Measurements from ENCODE around the gene LCP2. TPM values are rescaled to one million over a fixed set of nuclear protein-coding genes. Genes with fewer than 3 reads are reported as not detected.

LCP2 gene
- total and polyA plus RNA-seq, 2 of the 4 experiments (the other 2 are of a cell fraction) = not detected

DNA sequence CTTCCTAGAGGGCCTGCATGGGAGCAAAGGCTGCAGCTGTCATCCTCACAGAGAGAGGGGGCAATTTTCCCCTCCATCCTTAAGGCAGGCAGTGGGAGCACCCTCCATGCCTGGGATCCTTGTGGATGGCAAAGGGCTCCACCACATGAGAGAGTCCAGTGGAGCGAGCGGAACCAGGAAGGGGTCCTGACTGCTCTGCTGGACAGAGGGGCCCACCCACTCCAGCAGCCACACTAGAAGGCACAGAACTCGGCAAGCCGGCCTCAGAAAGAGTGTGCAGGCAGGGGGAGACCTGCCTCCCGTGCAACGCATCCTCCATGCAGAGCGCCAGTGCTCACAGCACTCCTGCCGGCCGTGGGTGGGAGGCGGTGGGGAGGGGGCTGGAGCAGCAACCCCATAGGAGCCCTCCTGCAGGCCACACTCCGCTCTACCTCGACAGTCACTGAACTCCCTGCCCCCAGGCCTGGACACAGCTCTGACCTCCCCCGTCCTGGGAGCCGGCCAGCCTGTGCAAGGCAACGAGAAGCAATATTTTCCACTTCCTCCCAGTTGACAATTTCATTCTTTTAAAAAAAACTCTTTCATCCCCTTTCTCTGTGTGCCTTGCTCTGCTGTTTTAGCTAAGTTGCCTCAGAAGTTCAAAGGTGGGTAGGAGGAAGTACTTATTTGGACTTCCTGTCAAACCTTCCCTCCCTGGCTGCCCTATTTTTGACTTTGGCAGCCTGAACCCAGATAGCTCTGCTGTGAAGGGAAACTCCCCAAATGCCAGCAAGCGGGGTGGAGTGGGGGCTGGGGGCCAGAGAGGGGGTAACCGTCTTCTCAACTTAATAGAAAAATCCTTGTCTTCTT is 5.3 kb upstream of the LCP2 start:
- no peak overlapping the region for H3K4me3 ChIP-seq (ENCODE audit: insufficient read depth, low read depth, low read length)
- no peaks in the 10 kb centered on the region for H3K36me3 ChIP-seq (ENCODE audit: control insufficient read depth, insufficient read depth, low read length)
- no peak overlapping the region for H3K14ac ChIP-seq (replicated peaks; ENCODE audit: low read depth, low read length)
- H3K4ac ChIP-seq (ENCODE audit: low read depth, low read length) = no peak overlapping the region
- POLR2A ChIA-PET (ENCODE audit: unreplicated experiment) = no interaction called here
- H3K18ac ChIP-seq (ENCODE audit: low read depth, low read length) = no peak overlapping the region
- H3K9ac ChIP-seq (ENCODE audit: low read depth, low read length) = no peak overlapping the region
- no peak overlapping the region for H2AK5ac ChIP-seq (ENCODE audit: low read depth, low read length)
- no peak for DNase-seq
- no peak overlapping the region for H4K8ac ChIP-seq (ENCODE audit: low read depth in 2 of 2, low read length in 2 of 2)
- no peaks in the 10 kb centered on the region for H3K79me1 ChIP-seq (ENCODE audit: low read depth in 1 of 2, low read length in 2 of 2)
- no peak overlapping the region for H2BK15ac ChIP-seq (ENCODE audit: low read depth, low read length)
- no peaks in the 10 kb centered on the region for H4K20me1 ChIP-seq (ENCODE audit: insufficient read depth, low read length)
- H2BK5ac ChIP-seq (ENCODE audit: low read depth, low read length, poor library complexity, severe bottlenecking) = no peak overlapping the region
- H2AK9ac ChIP-seq (replicated peaks; ENCODE audit: low read depth, low read length, poor library complexity) = no peak overlapping the region
- H2BK20ac ChIP-seq (ENCODE audit: low read depth, low read length) = no peak overlapping the region
- no peaks in the 10 kb centered on the region for H3K27me3 ChIP-seq (ENCODE audit: control insufficient read depth, insufficient read depth, low read length)
- no peak for ATAC-seq (ENCODE audit: low read depth)
- H3K27ac ChIP-seq (ENCODE audit: insufficient read depth, low read length) = no peak overlapping the region
- no peak overlapping the region for H3K23ac ChIP-seq (ENCODE audit: low read depth, low read length)
- dilution Hi-C loops (cut with HindIII; ENCODE audit: low sequenced_read_pairs, unreplicated experiment) = no loop called here
- 50% methylated on average over 2 of the region's 17 CpGs; no CpG with 5 or more reads in 1 of the 2 experiments for WGBS, 2 experiments (ENCODE audit: extremely low coverage in 2 of 2, insufficient read length in 1 of 2)
- H3K4me1 ChIP-seq (ENCODE audit: control insufficient read depth, insufficient read depth, low read length) = no peaks in the 10 kb centered on the region
- intact Hi-C loops (cut with micrococcal nuclease) = no loop called here
- CTCF ChIA-PET = no interaction called here
- no peak overlapping the region for H4K5ac ChIP-seq (ENCODE audit: low read depth, low read length)
- no peak overlapping the region for H3K4me2 ChIP-seq (ENCODE audit: low read depth, low read length)
- no peaks in the 10 kb centered on the region for H3K9me1 ChIP-seq (ENCODE audit: insufficient read depth, low read length)
- no peak overlapping the region for H3K56ac ChIP-seq (ENCODE audit: extremely low read depth, insufficient read depth, low read length)
- no peak overlapping the region for H4K91ac ChIP-seq (ENCODE audit: insufficient read depth, low read depth, low read length)
- H2BK120ac ChIP-seq (ENCODE audit: low read depth, low read length) = no peak overlapping the region
- TF ChIP-seq MAZ (IDR thresholded peaks at IDR 0.05; ENCODE audit: borderline replicate concordance, low read depth, low read length) (no peak), RCOR1 (IDR thresholded peaks at IDR 0.05; ENCODE audit: insufficient replicate concordance, low read length) (no peak), POLR2A (IDR thresholded peaks at IDR 0.05; ENCODE audit: low read depth, low read length) (no peak), NFE2L2 (IDR thresholded peaks at IDR 0.05; ENCODE audit: low read depth, low read length) (no peak), RFX5 (IDR thresholded peaks at IDR 0.05; ENCODE audit: low read depth, low read length) (no peak), SMC3 (IDR thresholded peaks at IDR 0.05; ENCODE audit: low read depth, low read length) (no peak), CEBPB (IDR thresholded peaks at IDR 0.05; ENCODE audit: low read depth, low read length) (no peak), CHD1 (IDR thresholded peaks at IDR 0.05; ENCODE audit: low read depth, low read length) (no peak), FOS (IDR thresholded peaks at IDR 0.05; ENCODE audit: low read depth, low read length) (no peak), BHLHE40 (IDR thresholded peaks at IDR 0.05; ENCODE audit: low read depth, low read length) (no peak), RAD21 (IDR thresholded peaks at IDR 0.05; ENCODE audit: low read length) (no peak), MXI1 (IDR thresholded peaks at IDR 0.05; ENCODE audit: borderline replicate concordance, low read depth, low read length) (no peak)
- TF ChIP-seq, protein P1, sequence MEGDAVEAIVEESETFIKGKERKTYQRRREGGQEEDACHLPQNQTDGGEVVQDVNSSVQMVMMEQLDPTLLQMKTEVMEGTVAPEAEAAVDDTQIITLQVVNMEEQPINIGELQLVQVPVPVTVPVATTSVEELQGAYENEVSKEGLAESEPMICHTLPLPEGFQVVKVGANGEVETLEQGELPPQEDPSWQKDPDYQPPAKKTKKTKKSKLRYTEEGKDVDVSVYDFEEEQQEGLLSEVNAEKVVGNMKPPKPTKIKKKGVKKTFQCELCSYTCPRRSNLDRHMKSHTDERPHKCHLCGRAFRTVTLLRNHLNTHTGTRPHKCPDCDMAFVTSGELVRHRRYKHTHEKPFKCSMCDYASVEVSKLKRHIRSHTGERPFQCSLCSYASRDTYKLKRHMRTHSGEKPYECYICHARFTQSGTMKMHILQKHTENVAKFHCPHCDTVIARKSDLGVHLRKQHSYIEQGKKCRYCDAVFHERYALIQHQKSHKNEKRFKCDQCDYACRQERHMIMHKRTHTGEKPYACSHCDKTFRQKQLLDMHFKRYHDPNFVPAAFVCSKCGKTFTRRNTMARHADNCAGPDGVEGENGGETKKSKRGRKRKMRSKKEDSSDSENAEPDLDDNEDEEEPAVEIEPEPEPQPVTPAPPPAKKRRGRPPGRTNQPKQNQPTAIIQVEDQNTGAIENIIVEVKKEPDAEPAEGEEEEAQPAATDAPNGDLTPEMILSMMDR (conservative IDR thresholded peaks at IDR 0.05; ENCODE audit: low read depth, low read length) = no peak
- TF ChIP-seq, protein P2, sequence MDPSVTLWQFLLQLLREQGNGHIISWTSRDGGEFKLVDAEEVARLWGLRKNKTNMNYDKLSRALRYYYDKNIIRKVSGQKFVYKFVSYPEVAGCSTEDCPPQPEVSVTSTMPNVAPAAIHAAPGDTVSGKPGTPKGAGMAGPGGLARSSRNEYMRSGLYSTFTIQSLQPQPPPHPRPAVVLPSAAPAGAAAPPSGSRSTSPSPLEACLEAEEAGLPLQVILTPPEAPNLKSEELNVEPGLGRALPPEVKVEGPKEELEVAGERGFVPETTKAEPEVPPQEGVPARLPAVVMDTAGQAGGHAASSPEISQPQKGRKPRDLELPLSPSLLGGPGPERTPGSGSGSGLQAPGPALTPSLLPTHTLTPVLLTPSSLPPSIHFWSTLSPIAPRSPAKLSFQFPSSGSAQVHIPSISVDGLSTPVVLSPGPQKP (IDR thresholded peaks at IDR 0.05; ENCODE audit: borderline replicate concordance, low read depth, low read length) = no peak
- TF ChIP-seq, protein P3, sequence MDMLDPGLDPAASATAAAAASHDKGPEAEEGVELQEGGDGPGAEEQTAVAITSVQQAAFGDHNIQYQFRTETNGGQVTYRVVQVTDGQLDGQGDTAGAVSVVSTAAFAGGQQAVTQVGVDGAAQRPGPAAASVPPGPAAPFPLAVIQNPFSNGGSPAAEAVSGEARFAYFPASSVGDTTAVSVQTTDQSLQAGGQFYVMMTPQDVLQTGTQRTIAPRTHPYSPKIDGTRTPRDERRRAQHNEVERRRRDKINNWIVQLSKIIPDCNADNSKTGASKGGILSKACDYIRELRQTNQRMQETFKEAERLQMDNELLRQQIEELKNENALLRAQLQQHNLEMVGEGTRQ (IDR thresholded peaks at IDR 0.05; ENCODE audit: low read depth, low read length) = no peak
- BruUV-seq (replicated peaks) = no TSS peak
- H2AFZ ChIP-seq (replicated peaks; ENCODE audit: low read length, poor library complexity) = no peak overlapping the region
- H3K9me3 ChIP-seq (ENCODE audit: control insufficient read depth, insufficient read depth, low read length) = no peaks in the 10 kb centered on the region
- in situ Hi-C loops (cut with MboI; ENCODE audit: low sequenced_read_pairs) = no loop called here
